IMR-90 (cell line): ENCODE data around the gene AFDN. TPM values are rescaled to one million over a fixed set of nuclear protein-coding genes. Genes with fewer than 3 reads are reported as not detected.

Experiments
- ATAC-seq: fragments of 200-7000 bp; cut with Tn5 transposase; 2 replicates; pipeline ENCODE4 v1.9.1; 2020; ENCODE audit warnings: low read depth, mild to moderate bottlenecking, moderate library complexity
- BruUV-seq: library from RNA; stranded (reverse); fragments of 400-500 nt; replicated peaks from 2 replicates; lab custom pipeline; 2021; lab: Mats Ljungman, UMichigan
- CTCF ChIA-PET: fragments of 300-600 bp; formaldehyde crosslinking; extraction: SDS; loops from one replicate; lab custom pipeline; 2021; ENCODE audit warnings: antibody characterized with exemption; lab: Yijun Ruan, JAX
- POLR2A ChIA-PET: fragments of 300-600 bp; sonication (Branson Sonifier 250); formaldehyde crosslinking; loops from one replicate; lab custom pipeline; 2022; ENCODE audit warnings: antibody characterized with exemption; ENCODE audit not compliant: unreplicated experiment; lab: Charles Lee
- DNase-seq: peaks from one replicate; pipeline ENCODE4 v3.0.0; 2013
- H2AFZ ChIP-seq: replicated peaks from 2 replicates; pipeline ENCODE3; 2013; ENCODE audit warnings: low read length, mild to moderate bottlenecking; ENCODE audit not compliant: poor library complexity
- H2AK5ac ChIP-seq: 2 replicates; pipeline ENCODE4 v1.6.1; 2013; ENCODE audit warnings: low read depth, low read length, inconsistent platforms
- H2AK9ac ChIP-seq: replicated peaks from 2 replicates; pipeline ENCODE3; 2013; ENCODE audit warnings: mild to moderate bottlenecking, low read depth, low read length, moderate library complexity; ENCODE audit not compliant: poor library complexity
- H2BK120ac ChIP-seq: 2 replicates; pipeline ENCODE4 v1.6.1; 2013; ENCODE audit warnings: low read depth, low read length, inconsistent platforms
- H2BK15ac ChIP-seq: 3 replicates; pipeline ENCODE4 v1.6.1; 2013; ENCODE audit warnings: low read depth, low read length, inconsistent platforms
- H2BK20ac ChIP-seq: 2 replicates; pipeline ENCODE4 v1.6.1; 2013; ENCODE audit warnings: low read depth, mild to moderate bottlenecking, inconsistent platforms, low read length, moderate library complexity
- H2BK5ac ChIP-seq: 2 replicates; pipeline ENCODE4 v1.6.1; 2013; ENCODE audit warnings: mild to moderate bottlenecking, low read depth, low read length, inconsistent platforms; ENCODE audit not compliant: poor library complexity, severe bottlenecking
- H3K14ac ChIP-seq: replicated peaks from 2 replicates; pipeline ENCODE4 v1.6.1; 2013; ENCODE audit warnings: low read depth, low read length, inconsistent platforms
- H3K18ac ChIP-seq: 2 replicates; pipeline ENCODE4 v1.6.1; 2013; ENCODE audit warnings: low read depth, low read length, control low read depth
- H3K23ac ChIP-seq: 2 replicates; pipeline ENCODE4 v1.6.1; 2013; ENCODE audit warnings: low read depth, low read length, inconsistent platforms
- H3K27ac ChIP-seq: 2 replicates; pipeline ENCODE4 v1.5.1; 2013; ENCODE audit warnings: mild to moderate bottlenecking, control low read depth, low read length; ENCODE audit not compliant: insufficient read depth
- H3K27me3 ChIP-seq: 2 replicates; pipeline ENCODE4 v1.6.1; 2013; ENCODE audit warnings: low read length; ENCODE audit not compliant: control insufficient read depth, insufficient read depth
- H3K36me3 ChIP-seq: 2 replicates; pipeline ENCODE4 v1.6.1; 2013; ENCODE audit warnings: low read length, mixed read lengths; ENCODE audit not compliant: control insufficient read depth, insufficient read depth
- H3K4ac ChIP-seq: 2 replicates; pipeline ENCODE4 v1.6.1; 2013; ENCODE audit warnings: low read depth, low read length, inconsistent platforms
- H3K4me1 ChIP-seq: 2 replicates; pipeline ENCODE4 v1.6.1; 2013; ENCODE audit warnings: low read length, mixed read lengths; ENCODE audit not compliant: control insufficient read depth, insufficient read depth
- H3K4me2 ChIP-seq: 2 replicates; pipeline ENCODE4 v1.6.1; 2013; ENCODE audit warnings: low read depth, mild to moderate bottlenecking, control low read depth, low read length, moderate library complexity
- H3K4me3 ChIP-seq: 2 replicates; pipeline ENCODE4 v1.5.1; 2013; ENCODE audit warnings: low read depth, mild to moderate bottlenecking, control low read depth, low read length, moderate library complexity; ENCODE audit not compliant: insufficient read depth
- H3K56ac ChIP-seq: 2 replicates; pipeline ENCODE4 v1.6.1; 2013; ENCODE audit warnings: low read length, inconsistent platforms; ENCODE audit not compliant: insufficient read depth; ENCODE audit errors: extremely low read depth
- H3K79me1 ChIP-seq, 2 experiments: 2 replicates each; pipeline ENCODE4 v1.6.1; 2013; ENCODE audit warnings: low read length in 2 of 2, inconsistent platforms in 1 of 2, low read depth in 1 of 2
- H3K9ac ChIP-seq: 2 replicates; pipeline ENCODE4 v1.6.1; 2013; ENCODE audit warnings: low read depth, low read length, control low read depth
- H3K9me1 ChIP-seq: 2 replicates; pipeline ENCODE4 v1.6.1; 2013; ENCODE audit warnings: low read length, inconsistent platforms; ENCODE audit not compliant: insufficient read depth
- H3K9me3 ChIP-seq: 2 replicates; pipeline ENCODE4 v1.6.1; 2013; ENCODE audit warnings: low read length; ENCODE audit not compliant: control insufficient read depth, insufficient read depth
- H4K20me1 ChIP-seq: 2 replicates; pipeline ENCODE4 v1.6.1; 2013; ENCODE audit warnings: low read length, inconsistent platforms; ENCODE audit not compliant: insufficient read depth
- H4K5ac ChIP-seq: 2 replicates; pipeline ENCODE4 v1.6.1; 2013; ENCODE audit warnings: mild to moderate bottlenecking, low read depth, low read length, control low read depth
- H4K8ac ChIP-seq, 2 experiments: 2 replicates each; pipeline ENCODE4 v1.6.1; 2013; ENCODE audit warnings: low read depth in 2 of 2, low read length in 2 of 2, control low read depth in 1 of 2, inconsistent platforms in 1 of 2
- H4K91ac ChIP-seq: 2 replicates; pipeline ENCODE4 v1.6.1; 2013; ENCODE audit warnings: low read depth, low read length, inconsistent platforms; ENCODE audit not compliant: insufficient read depth
- BHLHE40 ChIP-seq: fragments of 150-350 bp; IDR thresholded peaks from 2 replicates; pipeline ENCODE4 v1.6.1; 2016; ENCODE audit warnings: mild to moderate bottlenecking, low read depth, low read length
- CEBPB ChIP-seq: IDR thresholded peaks from 2 replicates; pipeline ENCODE4 v1.6.1; 2012; ENCODE audit warnings: low read depth, low read length, improper control_type of control experiment
- CHD1 ChIP-seq: IDR thresholded peaks from 2 replicates; pipeline ENCODE4 v1.6.1; 2012; ENCODE audit warnings: low read depth, low read length, improper control_type of control experiment
- MAFK ChIP-seq: IDR thresholded peaks from 2 replicates; pipeline ENCODE4 v1.6.1; 2012; ENCODE audit warnings: low read depth, low read length, improper control_type of control experiment
- MXI1 ChIP-seq: IDR thresholded peaks from 2 replicates; pipeline ENCODE4 v1.6.1; 2012; ENCODE audit warnings: low read depth, mild to moderate bottlenecking, low read length, moderate library complexity, borderline replicate concordance
- RAD21 ChIP-seq: IDR thresholded peaks from 2 replicates; pipeline ENCODE4 v1.6.1; 2012; ENCODE audit warnings: low read length, improper control_type of control experiment
- RCOR1 ChIP-seq: IDR thresholded peaks from 2 replicates; pipeline ENCODE4 v1.6.1; 2012; ENCODE audit warnings: mild to moderate bottlenecking, low read length, improper control_type of control experiment; ENCODE audit not compliant: insufficient replicate concordance
- RFX5 ChIP-seq: IDR thresholded peaks from 2 replicates; pipeline ENCODE4 v1.8.0; 2012; ENCODE audit warnings: low read depth, mild to moderate bottlenecking, low read length, moderate library complexity
- WGBS, 2 experiments: methylation state at CpG; one replicate each; pipeline versions ENCODE4 v1.1.5 to v1.1.7; 2013; ENCODE audit warnings: missing lambda C conversion rate in 2 of 2; ENCODE audit not compliant: insufficient read length in 1 of 2; ENCODE audit errors: extremely low coverage in 2 of 2; 5-methylcytosine and 5-hydroxymethylcytosine counted together
- dilution Hi-C: fragments of 300-500 bp; cut with HindIII; formaldehyde crosslinking; loops from one replicate; pipeline ENCODE4 v1.14.3; 2018; ENCODE audit warnings: low sequenced_read_pairs; ENCODE audit not compliant: unreplicated experiment
- in situ Hi-C: fragments of 300-500 bp; cut with MboI; formaldehyde crosslinking; loops from 3 replicates; pipeline ENCODE4 v1.14.3; 2019; ENCODE audit warnings: low sequenced_read_pairs, inconsistent platforms, mixed read lengths
- intact Hi-C: fragments of 100-400 bp; cut with micrococcal nuclease; formaldehyde crosslinking; loops from 2 replicates; pipeline ENCODE4 v1.10.0; 2022
- polyA plus RNA-seq, 3 experiments: library from polyadenylated mRNA; depleted of rRNA; stranded (reverse); fragments of >200 nt; gene quantifications; 2 replicates each; pipeline ENCODE4 v1.2.3, GENCODE V29; 2012; ENCODE audit warnings: low replicate concordance in 1 of 3
- total RNA-seq: library from RNA; depleted of rRNA; stranded (reverse); fragments of >200 nt; gene quantifications from 2 replicates; pipeline ENCODE4 v1.2.3, GENCODE V29; 2012
- TF ChIP-seq, protein P1 (sequence below): fragments of 150-350 bp; IDR thresholded peaks from 2 replicates; pipeline ENCODE4 v1.6.1; 2017; ENCODE audit warnings: mild to moderate bottlenecking, antibody characterized with exemption, low read length, low read depth
- TF ChIP-seq, protein P2 (sequence below): conservative IDR thresholded peaks from 2 replicates; pipeline ENCODE4 v1.5.1; 2012; ENCODE audit warnings: mild to moderate bottlenecking, low read depth, low read length, improper control_type of control experiment

Gene AFDN
- total and polyA plus RNA-seq, 2 of the 4 experiments (the other 2 are of a cell fraction), result 11.6 to 20.8 TPM

DNA sequence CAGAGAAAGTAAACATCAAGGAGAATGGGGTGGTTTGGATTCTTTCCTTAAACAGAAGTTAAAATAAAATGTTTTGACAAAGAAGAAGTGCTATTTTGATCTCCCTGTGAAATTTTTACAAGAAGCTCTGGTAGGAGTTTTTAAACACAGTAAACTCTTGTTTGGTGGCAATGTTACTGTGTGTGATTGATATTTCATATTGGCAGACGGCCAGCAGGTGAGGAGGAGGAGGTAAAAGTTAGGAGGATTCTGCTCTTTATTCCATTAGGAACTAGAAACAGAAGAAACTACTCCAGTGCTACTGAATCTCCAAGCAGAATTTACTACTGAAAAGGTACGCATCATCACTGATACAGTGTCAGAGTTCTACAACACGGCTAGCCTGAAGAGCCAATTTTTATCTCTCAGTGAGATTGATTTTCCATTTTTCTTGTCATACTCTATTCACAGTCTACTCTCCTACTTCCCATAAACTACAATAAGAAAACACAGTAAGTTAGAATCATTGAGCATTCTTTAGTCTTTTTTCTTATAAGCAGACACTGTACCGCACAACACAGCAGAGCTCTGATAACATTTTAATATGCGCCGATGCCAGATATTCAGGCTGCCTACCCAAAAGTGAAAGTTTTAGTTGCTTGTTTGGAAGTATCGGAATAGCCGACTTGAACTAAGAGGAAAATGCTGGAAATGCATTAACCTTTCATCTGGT lies 21.2 kb upstream of the AFDN start:
- H3K36me3 ChIP-seq, result no peaks in the 10 kb centered on the region
- H2BK15ac ChIP-seq, result no peak overlapping the region
- H4K91ac ChIP-seq, result no peak overlapping the region
- H2AK5ac ChIP-seq, result no peak overlapping the region
- ATAC-seq (no peak), DNase-seq (no peak)
- intact Hi-C loops, result no loop called here
- H3K9ac ChIP-seq, result no peak overlapping the region
- CTCF ChIA-PET, result no interaction called here
- no TSS peak for BruUV-seq
- in situ Hi-C loops, result no loop called here
- no peaks in the 10 kb centered on the region for H3K79me1 ChIP-seq
- H3K4ac ChIP-seq, result no peak overlapping the region
- no peaks in the 10 kb centered on the region for H3K27me3 ChIP-seq
- H2BK20ac ChIP-seq, result no peak overlapping the region
- H3K9me1 ChIP-seq, result no peaks in the 10 kb centered on the region
- H3K56ac ChIP-seq, result no peak overlapping the region
- H4K8ac ChIP-seq, result no peak overlapping the region
- H2AFZ ChIP-seq, result no peak overlapping the region
- H3K4me2 ChIP-seq, result no peak overlapping the region
- no peak overlapping the region for H3K27ac ChIP-seq
- no peak overlapping the region for H3K23ac ChIP-seq
- WGBS, 2 experiments, result no CpG with 5 or more reads among the region's 8 CpGs
- dilution Hi-C loops, result no loop called here
- POLR2A ChIA-PET, result no interaction called here
- no peak overlapping the region for H4K5ac ChIP-seq
- no peak overlapping the region for H2BK120ac ChIP-seq
- TF ChIP-seq RCOR1 (no peak), CEBPB (no peak), CHD1 (no peak), RAD21 (no peak), RFX5 (no peak), MAFK (no peak), BHLHE40 (no peak), MXI1 (no peak)
- TF ChIP-seq, protein P1, sequence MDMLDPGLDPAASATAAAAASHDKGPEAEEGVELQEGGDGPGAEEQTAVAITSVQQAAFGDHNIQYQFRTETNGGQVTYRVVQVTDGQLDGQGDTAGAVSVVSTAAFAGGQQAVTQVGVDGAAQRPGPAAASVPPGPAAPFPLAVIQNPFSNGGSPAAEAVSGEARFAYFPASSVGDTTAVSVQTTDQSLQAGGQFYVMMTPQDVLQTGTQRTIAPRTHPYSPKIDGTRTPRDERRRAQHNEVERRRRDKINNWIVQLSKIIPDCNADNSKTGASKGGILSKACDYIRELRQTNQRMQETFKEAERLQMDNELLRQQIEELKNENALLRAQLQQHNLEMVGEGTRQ, result no peak
- TF ChIP-seq, protein P2, sequence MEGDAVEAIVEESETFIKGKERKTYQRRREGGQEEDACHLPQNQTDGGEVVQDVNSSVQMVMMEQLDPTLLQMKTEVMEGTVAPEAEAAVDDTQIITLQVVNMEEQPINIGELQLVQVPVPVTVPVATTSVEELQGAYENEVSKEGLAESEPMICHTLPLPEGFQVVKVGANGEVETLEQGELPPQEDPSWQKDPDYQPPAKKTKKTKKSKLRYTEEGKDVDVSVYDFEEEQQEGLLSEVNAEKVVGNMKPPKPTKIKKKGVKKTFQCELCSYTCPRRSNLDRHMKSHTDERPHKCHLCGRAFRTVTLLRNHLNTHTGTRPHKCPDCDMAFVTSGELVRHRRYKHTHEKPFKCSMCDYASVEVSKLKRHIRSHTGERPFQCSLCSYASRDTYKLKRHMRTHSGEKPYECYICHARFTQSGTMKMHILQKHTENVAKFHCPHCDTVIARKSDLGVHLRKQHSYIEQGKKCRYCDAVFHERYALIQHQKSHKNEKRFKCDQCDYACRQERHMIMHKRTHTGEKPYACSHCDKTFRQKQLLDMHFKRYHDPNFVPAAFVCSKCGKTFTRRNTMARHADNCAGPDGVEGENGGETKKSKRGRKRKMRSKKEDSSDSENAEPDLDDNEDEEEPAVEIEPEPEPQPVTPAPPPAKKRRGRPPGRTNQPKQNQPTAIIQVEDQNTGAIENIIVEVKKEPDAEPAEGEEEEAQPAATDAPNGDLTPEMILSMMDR, result no peak
- H2BK5ac ChIP-seq, result no peak overlapping the region
- H4K20me1 ChIP-seq, result no peaks in the 10 kb centered on the region
- no peak overlapping the region for H3K14ac ChIP-seq
- H3K4me1 ChIP-seq, result no peaks in the 10 kb centered on the region
- no peaks in the 10 kb centered on the region for H3K9me3 ChIP-seq
- H2AK9ac ChIP-seq, result no peak overlapping the region
- no peak overlapping the region for H3K4me3 ChIP-seq
- H3K18ac ChIP-seq, result no peak overlapping the region
